Right renal cortex interstitium (tissue), 3 donors: ENCODE results near the gene WDR37. TPM values are rescaled to one million over a fixed set of nuclear protein-coding genes. Genes with fewer than 3 reads are reported as not detected.
"Not testable (repeated sequence)": the region's sequence is repeated elsewhere in the genome, so short reads cannot be mapped to it uniquely, and the experiment has no call there.

Experiments
- DNase-seq, 3 donors: peaks; one replicate each; pipeline ENCODE4 v3.0.0-alpha.2; 2013; ENCODE audit warnings: low read depth in 3 of 3, low spot score in 2 of 3
- polyA plus RNA-seq, 3 donors: library from polyadenylated mRNA; unstranded; fragments of 120-200 nt; gene quantifications; one replicate each; pipeline ENCODE4 v1.2.1, GENCODE V29; 2013; ENCODE audit not compliant: insufficient read length in 3 of 3

The WDR37 gene
- polyA plus RNA-seq, 3 donors = 15.1 to 15.7 (median 15.2) TPM

DNA sequence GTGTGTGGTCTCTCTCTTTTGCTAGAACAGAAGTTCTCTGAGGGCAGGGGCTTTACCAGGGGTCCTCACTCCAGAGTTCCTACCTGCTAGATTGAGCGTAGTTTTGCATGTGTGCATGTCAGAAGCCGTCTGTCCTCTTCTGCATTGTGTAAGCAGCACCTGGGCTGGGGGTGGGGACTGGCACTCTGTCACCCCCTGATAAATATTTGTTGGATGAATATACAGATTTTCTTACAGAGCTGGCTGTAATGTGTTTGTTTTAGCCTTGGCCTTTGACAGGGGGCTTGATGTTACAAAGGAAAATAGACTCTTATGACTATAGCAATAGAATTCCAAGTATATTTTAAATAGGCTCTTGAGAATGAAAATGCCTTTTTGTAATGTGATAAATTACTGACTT, 46.6 kb downstream of the WDR37 start:
- no peak for DNase-seq

DNA sequence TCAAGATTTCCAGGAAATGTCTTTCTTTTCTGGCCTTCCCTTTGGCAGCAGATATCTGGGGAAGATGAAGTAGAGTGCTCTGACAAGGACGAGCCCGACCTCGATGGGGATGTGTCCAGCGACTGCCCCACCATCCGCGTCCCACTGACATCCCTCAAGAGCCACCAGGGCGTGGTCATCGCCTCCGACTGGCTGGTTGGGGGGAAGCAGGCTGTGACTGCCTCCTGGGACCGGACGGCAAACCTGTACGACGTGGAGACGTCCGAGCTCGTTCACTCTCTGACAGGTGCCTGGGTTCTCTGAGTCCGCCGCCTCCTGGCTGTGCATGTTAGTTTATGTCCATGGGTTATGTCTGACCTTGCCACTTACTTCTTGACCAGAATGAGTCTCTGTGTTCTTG, 47.4 kb downstream of the WDR37 start:
- DNase-seq = no peak

DNA sequence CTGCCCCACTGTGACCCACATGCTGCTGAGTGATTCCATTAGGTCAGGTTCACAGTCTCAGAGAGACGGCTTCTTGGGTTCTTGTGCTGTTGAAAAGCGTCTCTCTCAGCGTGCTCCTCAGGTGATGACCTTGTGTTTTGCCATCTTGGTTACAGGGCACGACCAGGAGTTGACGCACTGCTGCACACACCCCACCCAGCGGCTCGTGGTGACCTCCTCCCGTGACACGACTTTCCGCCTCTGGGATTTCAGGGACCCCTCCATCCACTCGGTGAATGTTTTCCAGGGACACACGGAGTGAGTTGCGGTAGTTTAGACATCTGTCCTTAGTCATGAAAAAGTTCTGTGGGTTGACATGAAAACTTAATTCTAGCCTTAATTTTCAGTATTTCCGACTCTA, 48.8 kb downstream of the WDR37 start:
- no peak for DNase-seq

DNA sequence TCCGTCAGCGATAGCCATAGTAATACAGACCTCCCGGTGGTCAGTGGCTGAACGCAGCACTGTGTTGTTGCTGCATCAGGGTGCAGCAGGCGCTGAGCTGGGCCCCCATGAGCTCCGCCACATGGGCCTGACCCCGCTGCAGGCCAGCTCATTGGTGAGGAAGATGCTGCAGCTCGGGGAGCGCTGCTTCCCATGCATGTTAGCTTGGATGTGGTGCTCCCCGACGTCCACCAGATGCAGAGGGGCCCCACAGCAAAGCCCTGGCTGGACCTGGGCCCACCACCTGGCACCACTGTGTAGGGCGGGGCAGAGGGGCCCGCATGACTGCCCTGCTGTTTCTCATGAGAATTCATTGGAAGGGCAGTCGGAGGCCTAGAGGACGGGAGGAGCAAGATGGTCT, 50.8 kb downstream of the WDR37 start:
- DNase-seq = no peak

DNA sequence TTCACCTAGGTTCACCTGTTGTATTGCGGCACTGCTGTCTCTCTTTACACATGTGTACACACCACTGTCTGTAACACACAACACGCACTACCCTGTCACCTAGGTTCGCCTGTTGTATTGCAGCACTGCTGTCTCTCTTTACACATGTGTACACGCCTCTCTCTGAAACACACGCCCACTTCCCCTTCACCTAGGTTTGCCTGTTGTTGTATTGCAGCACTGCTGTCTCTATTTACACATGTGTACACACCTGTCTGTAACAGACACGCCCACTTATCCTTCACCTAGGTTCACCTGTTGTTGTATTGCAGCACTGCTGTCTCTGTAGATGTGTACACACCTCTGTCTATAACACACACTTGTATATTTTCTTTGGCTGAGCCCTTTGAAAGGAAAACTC, 51.5 kb downstream of the WDR37 start:
- no peak for DNase-seq

DNA sequence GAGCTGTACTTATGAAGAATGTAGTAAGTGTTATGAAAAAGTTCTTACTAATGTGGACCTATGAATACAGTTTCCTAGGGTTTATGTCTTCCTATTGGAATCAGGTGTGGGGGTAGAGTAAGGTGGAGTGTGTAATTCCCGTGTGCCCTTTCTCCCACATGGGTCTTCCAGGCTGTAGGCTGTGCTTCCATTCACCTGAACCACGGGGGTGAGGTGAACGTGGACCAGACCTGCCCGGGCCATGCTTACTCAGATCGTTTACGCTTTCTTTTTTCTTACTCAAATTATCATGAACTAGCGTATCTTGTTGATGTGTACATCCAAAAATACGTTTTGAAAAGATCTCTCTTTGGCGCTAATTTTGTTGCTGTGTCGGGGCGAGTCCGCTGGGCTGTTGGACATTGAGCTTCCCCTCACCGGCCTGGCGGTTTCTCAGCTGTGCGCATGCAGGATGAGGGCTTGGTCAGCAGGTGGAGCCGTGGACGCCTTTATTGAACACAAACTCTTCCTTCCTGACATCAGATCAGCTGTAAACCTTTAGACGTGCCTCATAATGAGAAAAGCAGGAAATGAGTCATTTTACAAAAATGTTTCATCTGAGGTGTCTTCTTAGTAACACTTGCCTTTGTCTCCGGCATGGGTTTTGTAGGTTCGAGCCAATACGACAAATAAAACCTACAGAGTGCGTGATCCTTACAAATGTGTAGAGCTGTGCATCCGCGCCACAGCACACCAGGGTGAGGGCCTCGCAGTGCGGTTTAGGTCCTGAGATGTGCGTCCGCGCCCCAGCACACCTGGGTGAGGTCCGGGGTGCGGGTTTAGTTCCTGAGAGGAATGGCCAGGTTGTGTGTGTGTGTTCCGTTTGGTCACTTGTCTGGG, 53.8 kb downstream of the WDR37 start:
- peak; percentile 43 to 52 (median 45) for DNase-seq

DNA sequence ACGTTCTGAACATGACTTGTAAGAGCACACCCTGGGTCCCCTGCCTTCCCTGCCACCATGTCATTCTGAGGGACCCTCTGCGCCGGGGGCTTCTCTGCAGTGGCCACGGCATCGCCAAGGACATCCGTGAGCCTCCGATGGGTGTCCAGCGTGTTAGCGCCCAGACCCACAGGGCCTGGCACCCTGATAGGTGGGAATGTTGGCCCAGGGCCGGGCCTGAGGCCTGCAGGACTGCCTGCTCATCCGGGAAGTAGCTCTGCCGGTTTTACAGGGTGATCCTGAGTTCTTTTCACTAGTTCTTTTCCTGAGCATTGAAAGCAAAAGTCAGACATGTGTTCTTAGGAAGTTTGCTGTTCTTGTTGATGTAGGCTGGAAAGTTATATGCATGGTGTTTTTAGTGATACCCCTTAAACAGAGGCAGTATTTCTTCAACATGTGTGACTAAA, 54.5 kb downstream of the WDR37 start:
- no peak for DNase-seq

DNA sequence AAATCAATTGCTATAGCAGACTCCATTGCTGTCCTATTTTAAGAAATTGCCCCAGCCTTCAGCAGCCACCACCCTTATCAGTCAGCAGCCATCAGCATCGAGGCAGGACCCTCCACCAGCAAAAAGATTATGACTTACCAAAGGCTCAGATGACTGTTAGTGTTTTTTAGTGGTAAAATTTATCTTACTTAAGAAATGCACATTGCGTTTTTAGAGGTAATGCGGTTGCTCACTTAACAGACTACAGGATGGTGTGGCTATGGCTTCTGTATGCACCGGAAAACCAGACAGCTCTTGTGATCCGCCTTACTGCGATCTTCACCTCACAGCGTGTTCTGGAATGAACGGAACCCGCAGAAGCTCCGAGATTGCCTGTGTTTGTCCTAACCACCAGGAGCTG, 58.1 kb downstream of the WDR37 start:
- DNase-seq = no peak

DNA sequence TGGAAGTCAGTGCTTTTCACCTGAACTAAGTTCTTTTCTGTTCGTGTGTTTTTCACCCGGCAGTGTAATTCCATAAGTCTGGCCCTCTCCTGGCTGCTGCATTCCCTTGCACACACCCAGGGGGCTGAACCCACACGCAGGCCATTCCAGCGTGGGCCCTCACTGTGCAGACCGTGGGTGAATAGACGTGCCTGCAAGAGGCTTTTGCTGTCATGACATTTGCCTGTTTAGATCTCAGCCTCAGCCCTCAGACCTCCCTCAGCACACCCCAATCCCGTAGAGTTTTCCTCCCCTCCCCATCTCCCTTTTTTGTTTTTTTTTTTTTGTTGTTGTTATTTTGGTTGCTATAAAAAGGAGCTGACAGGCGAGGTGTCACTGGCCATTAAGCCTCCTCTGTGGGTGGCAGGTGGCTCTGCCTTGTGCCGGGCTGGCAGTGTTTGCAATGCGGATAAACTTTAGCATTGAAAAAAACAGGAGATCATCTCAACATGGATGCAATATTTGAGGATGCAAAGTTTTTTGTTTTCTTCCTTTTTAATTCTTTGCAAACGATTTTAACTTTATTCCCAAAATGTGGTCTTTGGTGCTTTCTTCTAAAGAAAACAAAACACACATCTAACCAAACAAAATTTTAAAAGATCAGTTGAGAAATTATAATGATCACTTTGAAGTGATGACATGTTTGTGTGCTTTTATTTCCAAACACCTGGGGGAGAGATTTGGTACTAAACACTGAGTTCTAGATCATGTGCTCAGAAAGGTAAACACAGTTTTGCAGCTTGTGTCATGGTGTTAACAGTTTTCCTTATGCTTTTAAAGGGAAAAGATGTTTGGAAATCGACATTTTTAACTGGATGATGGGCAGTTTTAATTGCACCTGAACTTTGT, 58.8 kb downstream of the WDR37 start:
- DNase-seq = no peak

DNA sequence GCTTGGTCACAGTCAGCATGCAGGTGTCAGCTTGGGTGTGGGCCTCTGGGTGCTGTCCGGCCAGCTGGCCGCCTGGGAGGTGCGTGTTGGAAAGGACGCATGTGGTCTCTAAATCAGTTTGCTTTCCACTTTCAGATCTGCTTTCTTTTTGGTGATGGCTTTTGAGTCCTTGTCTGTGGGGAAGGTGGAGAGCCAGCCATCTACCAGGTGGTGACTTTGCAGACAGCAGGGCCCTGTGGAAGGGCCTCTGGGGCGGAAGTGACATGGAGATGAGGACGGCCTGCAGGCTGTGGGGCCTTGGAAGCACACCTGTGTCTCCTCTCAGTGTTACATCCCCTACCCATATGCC, 59.4 kb downstream of the WDR37 start:
- DNase-seq = no peak

DNA sequence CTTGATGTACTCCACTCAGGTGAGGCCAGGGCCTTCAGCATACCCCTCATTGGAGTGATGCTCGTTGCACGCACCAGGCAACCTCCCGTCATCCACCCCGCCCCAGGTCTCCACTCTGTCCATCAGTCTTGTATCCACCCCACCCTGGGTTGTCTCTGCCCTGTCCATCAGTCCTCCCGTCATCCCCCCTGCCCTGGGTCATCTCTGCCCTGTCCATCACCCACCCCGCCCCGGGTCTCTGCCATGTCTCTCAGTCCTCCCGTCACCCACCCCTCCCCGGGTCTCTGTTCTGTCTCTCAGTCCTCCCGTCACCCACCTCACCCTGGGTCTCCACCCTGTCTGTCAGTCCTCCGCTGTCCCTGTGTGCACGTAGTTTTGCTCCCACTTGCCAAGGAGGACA, 59.9 kb downstream of the WDR37 start:
- no peak for DNase-seq

DNA sequence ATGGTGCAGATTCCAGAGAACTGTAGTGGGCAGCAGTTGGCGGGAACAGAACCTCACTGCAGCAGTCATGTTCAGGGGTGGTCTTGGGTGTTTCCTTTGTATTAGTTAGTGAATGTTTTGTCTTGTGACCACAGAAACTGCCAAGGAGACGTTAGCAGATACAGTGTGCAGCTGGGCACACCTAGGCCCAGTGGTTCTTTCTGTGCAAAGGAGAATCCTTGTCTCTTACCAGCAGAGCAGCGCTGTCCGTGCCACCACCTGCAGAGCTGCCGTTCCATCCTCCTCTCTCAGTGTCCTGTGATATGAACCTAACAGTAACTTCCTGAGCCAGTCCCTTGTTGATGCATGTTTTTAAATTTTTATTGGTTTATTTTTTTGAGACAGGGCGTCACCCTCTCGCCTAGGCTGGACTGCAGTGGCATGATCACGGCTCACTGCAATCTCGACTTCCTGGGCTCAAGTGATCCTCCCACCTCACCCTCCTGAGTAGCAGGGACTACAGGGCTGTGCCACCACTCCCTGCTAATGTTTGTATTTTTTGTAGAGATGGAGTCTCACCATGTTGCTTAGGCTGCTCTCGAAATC, 60.6 kb downstream of the WDR37 start:
- DNase-seq = no peak

DNA sequence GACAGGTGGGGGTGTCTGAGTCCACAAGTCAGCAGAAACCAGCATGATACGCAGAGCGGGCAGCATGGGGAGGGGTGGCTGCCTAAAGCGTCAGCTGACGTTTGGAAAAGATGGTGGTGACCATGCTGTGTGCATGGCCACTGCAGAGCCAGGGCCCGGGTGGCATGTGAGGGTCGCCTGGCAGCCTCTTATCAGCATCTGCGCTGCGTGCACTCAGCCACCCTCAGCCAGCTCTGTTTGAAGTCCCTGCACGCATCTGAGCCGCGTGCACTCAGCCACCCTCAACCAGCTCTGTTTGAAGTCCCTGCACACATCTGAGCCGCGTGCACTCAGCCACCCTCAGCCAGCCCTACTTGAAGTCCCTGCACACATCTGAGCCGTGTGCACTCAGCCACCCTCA, 61.5 kb downstream of the WDR37 start:
- no peak for DNase-seq

DNA sequence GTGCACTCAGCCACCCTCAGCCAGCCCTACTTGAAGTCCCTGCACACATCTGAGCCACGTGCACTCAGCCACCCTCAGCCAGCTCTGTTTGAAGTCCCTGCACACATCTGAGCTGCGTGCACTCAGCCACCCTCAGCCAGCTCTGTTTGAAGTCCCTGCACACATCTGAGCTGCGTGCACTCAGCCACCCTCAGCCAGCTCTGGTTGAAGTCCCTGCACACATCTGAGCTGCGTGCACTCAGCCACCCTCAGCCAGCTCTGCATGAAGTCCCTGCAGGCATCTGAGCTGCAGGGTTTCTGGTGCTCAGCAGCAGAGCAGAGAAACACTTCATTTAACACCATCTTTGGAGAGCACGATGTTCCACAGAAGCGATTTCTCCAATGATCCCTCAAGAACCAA, 62.1 kb downstream of the WDR37 start:
- not testable (repeated sequence) for DNase-seq

DNA sequence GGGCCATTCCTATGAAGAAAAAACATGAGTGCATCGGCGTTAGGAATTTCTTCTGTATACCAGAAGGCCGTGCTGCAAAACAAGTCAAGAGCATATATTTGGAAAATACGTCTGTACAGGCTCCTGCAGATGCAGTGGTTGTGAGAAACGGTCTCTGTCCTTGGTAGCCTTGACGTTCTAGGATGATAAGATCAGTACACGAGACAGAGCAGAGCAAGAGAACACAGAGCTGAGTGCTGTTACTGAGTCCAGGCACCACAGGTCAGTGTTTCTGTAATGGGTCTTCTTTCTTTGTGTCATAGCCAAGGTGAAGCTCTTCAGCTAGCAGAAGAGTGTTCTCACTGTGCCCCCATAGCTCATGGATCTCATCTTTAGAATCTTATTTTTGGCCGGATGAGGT, 62.8 kb downstream of the WDR37 start:
- no peak for DNase-seq

DNA sequence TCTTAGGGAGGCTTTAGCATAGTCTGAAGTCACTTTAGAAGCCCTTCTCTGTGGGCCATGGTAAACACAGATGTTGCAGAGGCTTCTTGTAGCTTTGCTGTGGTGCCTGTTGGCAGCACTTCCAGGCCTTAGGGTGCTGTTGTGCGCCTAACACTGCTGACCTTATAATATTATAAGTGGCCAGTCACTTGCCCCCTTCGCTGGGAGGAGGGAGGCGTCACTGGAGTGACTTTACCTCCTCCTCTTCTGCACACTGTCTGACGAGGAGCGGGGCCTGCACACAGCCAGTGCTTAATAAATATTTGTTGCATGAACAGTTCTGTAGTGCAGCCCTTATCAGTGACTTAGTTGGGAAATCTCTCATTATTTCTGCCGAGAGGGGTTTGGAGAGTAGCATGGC, 63.3 kb downstream of the WDR37 start:
- DNase-seq = no peak

DNA sequence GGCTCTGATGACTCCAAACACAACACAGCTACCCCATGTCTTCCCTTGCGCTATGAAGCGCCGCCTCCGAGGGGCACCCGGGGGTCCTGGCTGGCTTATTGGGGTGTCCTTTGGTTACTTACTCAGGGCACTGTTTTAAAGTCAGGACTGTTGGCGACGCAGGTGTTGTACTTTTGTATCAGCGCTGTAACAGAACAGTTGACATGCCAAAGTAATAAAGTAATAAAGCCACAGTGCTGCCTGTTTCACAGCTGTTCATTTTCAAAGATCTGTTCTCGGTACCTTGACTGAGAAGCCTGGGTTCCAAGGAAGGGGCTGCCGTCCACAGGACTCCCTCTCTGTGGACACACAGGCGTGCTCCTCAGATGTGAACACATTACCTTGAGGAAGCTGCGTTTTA, 64.1 kb downstream of the WDR37 start:
- DNase-seq = no peak

DNA sequence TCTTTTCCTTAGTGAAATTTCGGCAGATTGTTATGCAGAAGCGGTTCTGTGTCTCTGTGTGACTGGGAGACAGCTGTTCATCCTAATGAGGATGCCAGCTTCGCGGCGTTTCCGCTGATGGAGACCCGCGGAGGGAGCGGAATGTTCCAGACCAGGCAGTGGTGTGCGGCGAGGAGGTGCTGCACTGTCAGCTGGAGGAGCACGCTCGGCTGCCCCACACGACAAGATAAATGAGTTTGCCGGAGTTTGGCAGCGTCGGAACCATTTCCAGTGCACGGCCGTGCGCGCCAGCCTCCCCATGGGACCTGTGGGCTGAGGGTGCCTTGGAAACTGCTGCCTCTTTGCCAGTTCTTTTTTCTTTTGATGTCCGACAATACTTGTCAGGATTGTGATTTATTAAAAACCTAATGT, 64.6 kb downstream of the WDR37 start:
- DNase-seq = peak in 2 of 3 donors; percentile 6 to 38

DNA sequence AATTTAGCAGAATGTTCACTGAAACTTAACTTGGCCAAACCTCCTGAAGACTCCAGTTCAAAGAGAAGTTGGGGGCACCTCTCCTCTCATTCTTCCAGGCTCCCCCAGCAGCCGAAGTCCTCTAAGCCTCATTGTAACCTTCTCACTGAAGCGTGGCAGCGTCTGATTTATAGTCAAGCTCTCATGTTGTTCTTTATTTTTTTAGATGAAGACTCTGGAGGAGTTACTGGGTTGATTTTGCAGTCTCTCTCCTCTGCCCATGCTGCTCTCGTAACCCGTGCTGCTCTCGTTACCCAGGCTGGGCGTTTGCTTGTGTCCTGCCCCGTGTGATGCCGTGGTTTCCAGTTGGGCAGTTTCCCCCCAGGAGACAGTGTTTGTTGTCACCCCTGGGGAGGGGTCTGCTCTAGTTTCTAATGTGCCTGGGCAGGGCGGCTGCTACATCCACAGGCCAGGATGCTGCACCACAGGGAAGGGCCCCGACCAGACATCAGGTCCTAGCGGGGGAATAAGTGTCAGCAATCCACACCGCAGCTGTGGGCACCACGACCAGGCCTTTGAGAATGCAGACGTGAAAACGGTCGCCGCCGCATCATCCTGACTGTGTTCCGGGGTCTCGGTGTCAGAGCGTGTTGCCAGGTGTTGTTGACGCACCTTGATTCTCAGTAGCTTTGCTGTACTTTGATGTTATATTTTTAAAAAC, 65.2 kb downstream of the WDR37 start:
- peak in 2 of 3 donors; percentile 29 to 41 for DNase-seq

DNA sequence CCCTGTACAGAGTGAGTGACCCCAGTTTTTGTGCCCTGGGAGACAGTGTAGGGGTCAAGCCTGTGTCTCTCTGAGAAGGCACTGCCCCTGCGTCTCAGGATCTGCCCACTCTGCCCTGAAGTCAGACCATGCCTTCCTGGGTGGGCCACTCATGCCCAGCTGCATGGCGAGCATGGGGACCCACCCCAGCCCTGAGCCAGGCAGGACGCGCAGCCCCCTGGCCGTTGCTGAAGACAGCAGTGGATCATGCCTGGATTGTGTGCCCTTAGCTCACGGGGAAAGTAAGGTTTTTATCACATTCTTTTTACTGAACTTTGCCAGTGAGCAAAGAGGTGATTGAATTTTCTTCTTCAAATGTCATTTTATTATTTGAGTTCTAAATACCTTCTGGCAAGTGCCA, 66.2 kb downstream of the WDR37 start:
- no peak for DNase-seq

DNA sequence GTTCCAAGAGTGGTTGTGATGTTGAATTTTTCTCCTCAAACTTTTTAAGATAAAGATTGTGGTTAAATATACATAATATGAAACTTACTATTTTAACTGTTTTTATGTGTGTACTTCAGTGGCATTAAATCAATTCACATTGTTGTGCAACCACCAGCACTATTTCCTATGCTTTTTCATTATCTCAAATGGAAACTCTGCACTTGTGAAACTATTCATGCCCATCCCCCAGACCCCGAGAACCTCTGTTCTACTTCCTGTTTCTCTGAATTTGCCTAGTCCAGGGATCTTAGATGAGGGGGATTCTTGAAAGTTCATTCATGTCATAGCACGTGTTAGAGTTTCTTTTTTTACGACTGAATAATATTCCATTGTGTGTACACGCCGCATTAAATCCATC, 67.0 kb downstream of the WDR37 start:
- no peak for DNase-seq
